Measurements from ENCODE around the gene FLOT1.
A peak's percentile ranks its signal among the peaks of the same experiment; 100 is the strongest.

The FLOT1 gene

GRCh38 chr6:30742316-30743098 lies at the start of gene FLOT1:
FLOT1 (minus strand) TSS chr6:30742687; CDS start chr6:30742189, 498 bp downstream.
- peak; percentile 95 for DNase-seq

GRCh38 chr6:30790724-30791383 lies 48.4 kb upstream of the FLOT1 start:
- no peak for DNase-seq

GRCh38 chr6:30789606-30790005 lies 47.1 kb upstream of the FLOT1 start:
- no peak for DNase-seq

GRCh38 chr6:30787954-30788353 lies 45.5 kb upstream of the FLOT1 start:
- peak; percentile 35 for DNase-seq

GRCh38 chr6:30782425-30783014 lies 40.0 kb upstream of the FLOT1 start:
- DNase-seq: no peak

- DNase-seq: peak; percentile 84
Measured at GRCh38 chr6:30781743-30782424, 39.4 kb upstream of the FLOT1 start.

- no peak for DNase-seq
Measured at GRCh38 chr6:30781395-30781742, 38.9 kb upstream of the FLOT1 start.

GRCh38 chr6:30780642-30780920 lies 38.1 kb upstream of the FLOT1 start:
- no peak for DNase-seq

- DNase-seq: no peak
Measured at GRCh38 chr6:30779850-30780641, 37.6 kb upstream of the FLOT1 start.

GRCh38 chr6:30778001-30778635 lies 35.6 kb upstream of the FLOT1 start:
- DNase-seq: no peak

GRCh38 chr6:30777155-30777485 lies 34.6 kb upstream of the FLOT1 start:
- DNase-seq: no peak

- no peak for DNase-seq
Measured at GRCh38 chr6:30776390-30777154, 34.1 kb upstream of the FLOT1 start.

- no peak for DNase-seq
Measured at GRCh38 chr6:30775104-30775503, 32.6 kb upstream of the FLOT1 start.

- DNase-seq: no peak
Measured at GRCh38 chr6:30774701-30775100, 32.2 kb upstream of the FLOT1 start.

- no peak for DNase-seq
Measured at GRCh38 chr6:30770592-30770991, 28.1 kb upstream of the FLOT1 start.

GRCh38 chr6:30769853-30770524 lies 27.5 kb upstream of the FLOT1 start:
- DNase-seq: no peak

GRCh38 chr6:30769088-30769852 lies 26.8 kb upstream of the FLOT1 start:
- DNase-seq: peak; percentile 51

GRCh38 chr6:30768634-30769087 lies 26.2 kb upstream of the FLOT1 start:
- DNase-seq: no peak

GRCh38 chr6:30767944-30768301 lies 25.4 kb upstream of the FLOT1 start:
- no peak for DNase-seq

GRCh38 chr6:30767158-30767943 lies 24.9 kb upstream of the FLOT1 start:
- DNase-seq: no peak
